Measurements from ENCODE around the gene PLAAT5. TPM values are rescaled to one million over a fixed set of nuclear protein-coding genes. Genes with fewer than 3 reads are reported as not detected.

PLAAT5 gene
- total and polyA plus RNA-seq, 2 of the 13 experiments (the other 11 are each of a cell fraction or from before 2014, with no cell fraction given) = not detected

GRCh38 chr11:63491636-63492372 lies 837 bp upstream of the PLAAT5 start (continued):
- TF ChIP-seq ZNF766 (CRISPR knock-in tag; IDR thresholded peaks at IDR 0.05; ENCODE audit: borderline replicate concordance) (no peak), ATAD3A (CRISPR knock-in tag; IDR thresholded peaks at IDR 0.05) (no peak), NAIF1 (CRISPR knock-in tag; IDR thresholded peaks at IDR 0.05; ENCODE audit: borderline replicate concordance) (no peak), PHF8 (CRISPR knock-in tag; IDR thresholded peaks at IDR 0.05) (no peak), TSC22D2 (CRISPR knock-in tag; IDR thresholded peaks at IDR 0.05; ENCODE audit: borderline replicate concordance) (no peak), NFKBIZ (CRISPR knock-in tag; IDR thresholded peaks at IDR 0.05) (0 out of 2 replicates have a peak, but pooled peaks have one; percentile 30), ZNF639 (CRISPR knock-in tag; conservative IDR thresholded peaks at IDR 0.05) (no peak), AGO2 (optimal IDR thresholded peaks at IDR 0.05; ENCODE audit: low read depth, low read length) (no peak), REST (IDR thresholded peaks at IDR 0.05; ENCODE audit: borderline replicate concordance in 1 of 2, low read depth in 1 of 2, low read length in 2 of 2) (peak in 1 of 2 experiments; percentile 14; a peak in 1 of 4 replicates), ZNF563 (CRISPR knock-in tag; IDR thresholded peaks at IDR 0.05) (no peak), NCOR1 (IDR thresholded peaks at IDR 0.05; ENCODE audit: borderline replicate concordance, low read length) (peak; percentile 25; the same call in 1 of the 2 replicates), NKX3-1 (CRISPR knock-in tag; IDR thresholded peaks at IDR 0.05) (no peak), ZNF30 (CRISPR knock-in tag; IDR thresholded peaks at IDR 0.05) (no peak), SOX13 (IDR thresholded peaks at IDR 0.05) (peak; percentile 73; the same call in 1 of the 2 replicates), SOX13 (CRISPR knock-in tag; conservative IDR thresholded peaks at IDR 0.05 in 1 of 2, IDR thresholded peaks at IDR 0.05 in 1 of 2) (peak in 1 of 2 experiments; percentile 93; a peak in 2 of 4 replicates), ZNF556 (CRISPR knock-in tag; IDR thresholded peaks at IDR 0.05; ENCODE audit: borderline replicate concordance) (no peak), ZNF512 (CRISPR knock-in tag; IDR thresholded peaks at IDR 0.05) (no peak), CENPX (CRISPR knock-in tag; IDR thresholded peaks at IDR 0.05) (no peak), MXD1 (CRISPR knock-in tag; IDR thresholded peaks at IDR 0.05) (no peak), EZH2 (conservative IDR thresholded peaks at IDR 0.05; ENCODE audit: low read depth, low read length) (no peak), ZNF547 (CRISPR knock-in tag; IDR thresholded peaks at IDR 0.05) (no peak), NFATC3 (CRISPR knock-in tag; IDR thresholded peaks at IDR 0.05) (no peak), ZNF652 (CRISPR knock-in tag; IDR thresholded peaks at IDR 0.05; ENCODE audit: borderline replicate concordance, low read depth) (no peak)

All from HepG2 (cell line).